Activated CD4-positive, alpha-beta T cell treated with anti-CD3 and anti-CD28 coated beads, Interleukin-2, Interleukin-6, amounts not matched to agents 100 ng/mL and 50 ng/mL, durations not matched to agents 16 hours and 8 hours (primary cell): ENCODE results near the gene LYZ.
A peak's percentile ranks its signal among the peaks of the same experiment; 100 is the strongest.

ENCODE experiments used
- DNase-seq: peaks from one replicate; pipeline ENCODE4 v3.0.0-alpha.2; 2020

Gene LYZ

DNA sequence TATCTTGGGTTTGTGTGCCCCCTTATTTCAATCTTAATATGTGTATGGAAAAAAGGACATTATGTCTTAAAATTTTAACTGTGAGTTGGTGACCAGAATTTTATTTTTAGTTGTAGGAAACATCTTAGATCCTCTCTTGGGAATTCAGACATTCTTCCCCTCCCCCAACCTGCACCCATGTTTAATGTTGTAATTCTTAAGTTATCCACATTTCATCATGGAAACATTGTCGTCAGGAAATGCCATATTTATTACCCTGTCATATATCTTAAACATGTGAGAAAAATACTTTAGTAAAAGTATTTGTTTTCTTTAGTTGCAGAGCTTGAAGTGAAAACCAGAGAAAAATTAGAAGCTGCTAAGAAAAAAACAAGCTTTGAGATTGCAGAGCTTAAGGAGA, 41.6 kb downstream of the LYZ start:
- DNase-seq = no peak

DNA sequence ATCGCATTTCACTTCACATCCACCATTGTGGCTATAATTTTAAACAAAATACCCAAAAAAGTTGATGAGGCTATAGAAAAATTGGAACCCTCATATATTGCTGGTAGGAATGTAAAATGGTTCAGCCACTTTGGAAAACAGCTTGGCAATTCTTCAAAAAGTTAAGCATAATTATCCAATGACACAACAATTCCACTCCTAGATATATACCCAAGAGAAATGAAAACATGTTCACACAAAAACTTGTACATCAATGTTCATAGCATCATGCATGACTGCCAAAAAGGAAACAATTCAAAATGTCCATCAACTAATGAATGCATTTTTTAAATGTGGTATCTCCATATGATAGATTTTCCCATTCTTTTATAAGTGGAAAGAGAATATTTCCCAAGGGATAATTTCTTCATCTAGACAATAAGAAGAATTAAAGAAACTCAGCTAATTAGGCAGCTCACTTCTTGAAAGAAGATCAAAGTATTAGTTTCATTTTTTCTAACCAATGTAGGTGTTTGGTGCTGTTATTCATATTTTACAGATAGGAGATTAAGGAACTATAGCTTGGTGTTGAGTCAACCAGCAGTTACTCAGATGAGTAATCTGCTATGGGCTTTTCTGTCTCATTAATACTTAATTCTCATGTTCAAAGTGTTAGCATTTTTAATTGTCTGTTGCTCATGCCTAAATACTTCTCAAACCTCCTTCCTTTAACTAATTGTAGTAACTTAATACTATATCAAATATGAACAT, 44.2 kb downstream of the LYZ start:
- peak; percentile 12 for DNase-seq

DNA sequence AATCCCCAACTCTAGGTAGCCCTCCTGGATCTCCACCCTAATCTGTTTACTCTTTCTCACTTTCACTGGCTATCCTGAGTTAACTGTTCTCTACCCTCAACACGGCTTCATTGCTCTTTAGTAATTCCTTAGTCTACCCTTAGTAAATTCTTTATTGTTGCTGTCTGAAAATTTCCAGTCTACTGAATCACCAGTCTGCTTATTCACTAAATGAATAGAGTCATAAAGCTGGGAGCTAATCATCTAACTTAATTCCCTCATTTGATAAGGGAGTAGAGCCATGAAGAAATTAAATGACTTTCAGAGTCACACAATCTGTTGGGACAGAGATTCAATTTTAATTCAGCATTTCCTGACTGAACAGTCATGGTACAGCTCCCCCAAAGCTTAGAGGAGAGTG, 47.9 kb downstream of the LYZ start:
- DNase-seq = no peak

DNA sequence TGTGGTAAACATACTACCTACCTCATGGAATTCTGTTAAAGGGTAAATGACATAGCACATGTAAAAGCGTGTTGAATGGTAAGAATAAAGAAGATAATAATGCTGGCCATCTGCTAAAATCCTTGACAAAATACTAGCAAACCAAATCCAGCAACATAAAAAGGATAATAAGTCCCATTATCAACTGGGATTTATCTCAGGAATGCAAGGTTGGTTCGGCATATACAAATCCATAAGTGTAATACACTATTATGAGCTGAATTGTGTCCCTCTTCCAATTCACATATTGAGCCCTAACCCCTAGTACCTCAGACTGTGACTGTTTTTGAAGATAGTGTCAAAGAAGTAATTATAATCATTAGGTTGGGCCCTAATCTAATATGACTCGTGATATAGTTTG, 48.8 kb downstream of the LYZ start:
- no peak for DNase-seq

DNA sequence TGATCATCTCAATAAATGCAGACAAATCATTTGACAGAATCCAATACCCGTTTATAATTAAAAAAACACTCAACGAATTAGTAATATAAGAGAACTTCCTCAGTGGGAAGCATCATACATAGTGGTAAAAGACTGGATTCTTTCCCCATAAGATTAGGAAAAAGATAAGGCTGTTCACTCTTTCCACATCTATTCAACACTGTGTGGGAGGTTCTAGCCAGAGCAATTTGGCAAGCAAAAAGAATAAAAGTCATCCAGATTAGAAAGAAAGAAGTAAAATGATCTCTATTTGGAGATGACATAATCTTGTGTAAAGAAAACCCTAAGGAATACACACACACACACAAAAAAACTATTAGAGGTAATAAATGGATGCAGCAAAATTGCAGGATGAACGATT, 49.8 kb downstream of the LYZ start:
- no peak for DNase-seq

DNA sequence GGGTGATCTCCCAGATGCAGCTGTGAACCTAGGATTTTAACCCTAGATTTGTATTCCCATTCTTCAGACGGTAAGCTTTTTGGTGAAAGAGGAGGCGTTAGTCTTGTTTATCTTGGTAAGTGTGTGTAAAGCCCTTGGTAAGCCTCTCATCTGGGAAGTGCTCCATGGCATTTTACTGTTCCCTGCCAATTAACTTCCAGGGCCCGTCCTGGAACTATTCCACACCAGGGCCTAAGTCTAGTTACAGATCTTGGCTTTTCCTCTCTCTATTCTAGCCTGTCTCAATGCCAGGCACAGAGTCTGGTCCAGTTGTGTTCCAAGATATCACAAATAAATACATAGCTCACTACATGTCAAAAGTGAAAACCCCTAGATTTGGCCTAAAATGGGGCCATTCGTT, 53.8 kb downstream of the LYZ start:
- DNase-seq = no peak
